NB4 (cell line): ENCODE results near the gene ADCY1.

Source experiments
- CTCF ChIP-seq: IDR thresholded peaks from one replicate; pipeline ENCODE4 v1.5.1; 2012; ENCODE audit warnings: low read depth, low read length
- MAX ChIP-seq: IDR thresholded peaks from 2 replicates; pipeline ENCODE4 v1.6.1; 2011; ENCODE audit warnings: low read depth, low read length
- MYC ChIP-seq: IDR thresholded peaks from 2 replicates; pipeline ENCODE4 v1.6.1; 2011; ENCODE audit warnings: low read depth, low read length
- POLR2A ChIP-seq: IDR thresholded peaks from 2 replicates; pipeline ENCODE4 v1.6.1; 2011; ENCODE audit warnings: mild to moderate bottlenecking; ENCODE audit not compliant: insufficient read length; ENCODE audit errors: extremely low read depth

- no peak for TF ChIP-seq POLR2A
- TF ChIP-seq MAX: no peak
- TF ChIP-seq CTCF: no peak
- no peak for TF ChIP-seq MYC
Measured at GRCh38 chr7:45703373-45703821, 129.2 kb downstream of the ADCY1 start.
